GM18861 (cell line): ENCODE measurements around the gene DHH.
"Not testable (repeated sequence)": the region's sequence is repeated elsewhere in the genome, so short reads cannot be mapped to it uniquely, and the experiment has no call there.

Experiments used
- ATAC-seq: cut with Tn5 transposase; IDR thresholded peaks from one replicate; pipeline ENCODE4 v1.9.1; 2021; ENCODE audit not compliant: unreplicated experiment

The DHH gene

DNA sequence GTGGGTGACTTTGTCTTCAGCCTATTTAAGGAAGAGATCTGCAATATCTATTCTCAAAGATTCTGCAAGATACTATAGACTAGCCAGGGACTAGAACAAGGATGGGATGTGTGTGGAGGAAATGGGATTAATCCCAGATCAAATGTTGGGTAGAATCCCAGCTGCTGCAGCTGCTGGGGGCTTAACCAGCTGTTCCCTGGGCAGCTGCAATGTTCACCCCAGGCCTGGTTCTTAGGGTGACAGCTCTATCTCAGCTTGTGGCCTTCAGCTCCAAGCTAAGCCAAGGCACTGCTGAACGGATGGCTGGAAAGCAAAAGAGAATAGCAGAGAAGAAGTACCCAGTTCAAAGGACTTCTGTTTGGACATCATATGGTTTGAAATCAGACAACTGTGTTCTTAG, 14.8 kb downstream of the DHH start:
- no peak for ATAC-seq

DNA sequence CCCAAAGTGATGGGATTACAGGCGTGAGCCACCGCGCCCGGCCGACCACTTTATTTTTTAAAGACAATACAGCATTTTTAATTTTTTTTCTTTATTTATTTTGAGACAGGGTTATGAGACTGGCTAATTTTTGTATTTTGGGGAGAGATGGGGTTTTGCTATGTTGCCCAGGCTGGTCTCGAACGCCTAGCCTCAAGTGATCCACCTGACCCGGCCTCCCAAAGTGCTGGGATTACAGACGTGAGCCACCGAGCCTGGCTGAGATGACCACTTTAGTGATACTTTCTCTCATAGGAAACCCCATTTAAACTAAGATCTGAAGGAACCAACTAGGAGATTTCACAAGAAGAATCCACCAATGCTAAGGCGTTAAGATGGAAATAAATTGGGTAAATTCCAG, 23.6 kb downstream of the DHH start:
- ATAC-seq: no peak

DNA sequence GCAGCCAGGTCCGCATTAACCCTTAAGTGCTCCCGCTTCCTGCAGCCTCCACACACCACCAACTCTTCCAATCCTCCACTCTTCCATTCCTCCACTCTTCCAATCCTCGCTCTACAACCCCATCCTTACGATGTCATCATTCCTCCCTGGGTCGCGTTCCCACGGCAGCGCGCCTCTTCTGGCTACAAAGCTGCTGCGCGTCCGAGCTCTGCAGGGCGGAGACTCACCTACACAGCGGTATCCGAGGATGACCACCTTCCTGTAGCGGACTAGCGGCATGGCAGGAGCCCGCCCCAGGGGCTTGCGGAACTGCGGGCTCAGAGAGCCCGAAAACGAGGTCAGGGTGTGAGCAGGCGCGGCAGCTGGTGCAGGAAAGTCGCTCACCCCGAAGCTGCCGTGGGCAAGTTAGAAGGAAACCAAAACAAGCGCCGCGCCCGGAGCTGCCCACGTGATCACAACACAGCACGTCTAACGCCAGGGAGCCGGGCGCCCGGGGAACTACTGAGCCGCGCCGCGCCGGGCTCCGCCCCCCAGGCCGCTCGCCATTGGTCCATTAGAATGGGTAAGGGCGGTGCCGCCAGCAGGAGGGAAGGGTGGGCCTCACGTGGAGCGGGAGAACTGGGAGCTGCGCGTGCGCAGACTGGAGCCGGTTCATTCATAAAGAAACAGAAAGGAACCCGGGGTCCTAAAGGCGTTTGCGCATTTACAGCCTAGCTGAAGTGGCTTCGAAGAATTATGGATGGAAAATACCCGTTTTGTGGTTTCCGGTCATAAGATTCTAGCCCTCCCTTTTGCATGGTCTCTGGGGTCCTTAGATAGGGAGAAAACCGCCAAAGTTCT, 24.9 kb downstream of the DHH start, which contains the start of gene RHEBL1:
Gene RHEBL1 (minus strand): TSS at position 473 of the 840 bp plus-strand sequence. CDS start 194 bp downstream, at position 279.
- ATAC-seq: peak; percentile 94

DNA sequence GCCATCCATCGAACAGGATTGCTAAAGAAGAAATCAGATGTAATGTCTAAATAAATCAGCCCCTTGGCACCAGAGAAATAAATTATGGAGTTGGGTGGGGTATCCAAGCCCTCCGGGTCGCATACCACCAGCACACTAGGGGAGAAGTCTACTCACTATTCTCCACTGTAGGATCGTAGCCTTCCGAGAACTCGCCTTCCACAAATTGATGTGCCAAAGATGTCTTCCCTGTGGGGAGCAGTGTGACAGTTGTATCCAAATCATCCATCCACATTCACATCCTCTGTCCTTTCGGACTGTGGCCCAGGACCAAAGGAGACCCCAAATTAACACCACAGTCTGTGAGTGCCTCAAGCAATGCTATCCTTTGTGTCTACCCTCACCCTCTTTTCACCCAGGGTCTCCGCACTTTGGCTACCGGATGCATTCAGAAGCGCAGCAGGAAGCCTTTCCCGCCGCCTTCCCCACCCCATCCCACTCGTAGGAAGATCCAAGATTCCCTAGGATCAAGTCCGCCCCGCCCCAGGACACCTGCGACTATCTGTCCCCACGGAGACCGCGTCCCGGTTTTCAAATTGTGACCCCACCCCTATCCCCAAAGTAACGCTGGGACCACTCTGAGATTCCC, 25.6 kb downstream of the DHH start:
- no peak for ATAC-seq

- no peak for ATAC-seq
Measured at GRCh38 chr12:49066120-49066519, 28.5 kb downstream of the DHH start.

DNA sequence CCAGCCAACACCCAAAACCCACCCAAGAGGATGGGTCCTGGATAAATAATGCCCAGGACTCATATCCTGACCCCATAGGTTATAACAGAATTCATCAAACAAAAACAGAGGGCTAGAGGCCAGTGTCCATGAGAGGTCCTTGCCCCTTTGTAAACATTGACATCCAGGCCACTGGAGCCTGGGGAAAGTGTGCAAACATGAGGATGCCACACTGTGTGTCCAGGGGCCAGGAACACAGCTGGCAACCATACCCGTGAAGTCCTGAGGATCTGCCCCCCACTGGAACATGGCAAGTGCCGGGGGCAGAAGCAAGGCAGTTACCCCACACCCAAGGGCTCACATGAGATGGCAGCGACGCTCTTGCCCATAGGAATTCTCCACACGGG, 29.8 kb downstream of the DHH start:
- no peak for ATAC-seq

DNA sequence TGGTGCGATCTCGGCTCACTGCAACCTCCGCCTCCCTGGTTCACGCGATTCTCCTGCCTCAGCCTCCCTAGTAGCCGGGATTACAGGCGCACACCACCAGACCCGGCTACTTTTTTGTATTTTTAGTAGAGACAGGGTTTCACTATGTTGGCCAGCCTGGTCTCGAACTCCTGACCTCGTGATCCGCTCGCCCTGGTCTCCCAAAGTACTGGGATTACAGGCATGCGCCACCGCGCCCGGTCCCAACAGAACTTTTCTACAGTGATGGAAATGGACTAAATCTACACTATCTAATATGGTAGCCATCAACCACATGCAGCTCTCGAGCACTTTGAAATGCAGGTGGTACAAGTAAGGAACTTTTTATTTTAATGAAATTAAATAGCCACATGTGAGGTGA, 32.7 kb downstream of the DHH start:
- not testable (repeated sequence) for ATAC-seq

GRCh38 chr12:49061157-49061650, 33.4 kb downstream of the DHH start:
- ATAC-seq: no peak

DNA sequence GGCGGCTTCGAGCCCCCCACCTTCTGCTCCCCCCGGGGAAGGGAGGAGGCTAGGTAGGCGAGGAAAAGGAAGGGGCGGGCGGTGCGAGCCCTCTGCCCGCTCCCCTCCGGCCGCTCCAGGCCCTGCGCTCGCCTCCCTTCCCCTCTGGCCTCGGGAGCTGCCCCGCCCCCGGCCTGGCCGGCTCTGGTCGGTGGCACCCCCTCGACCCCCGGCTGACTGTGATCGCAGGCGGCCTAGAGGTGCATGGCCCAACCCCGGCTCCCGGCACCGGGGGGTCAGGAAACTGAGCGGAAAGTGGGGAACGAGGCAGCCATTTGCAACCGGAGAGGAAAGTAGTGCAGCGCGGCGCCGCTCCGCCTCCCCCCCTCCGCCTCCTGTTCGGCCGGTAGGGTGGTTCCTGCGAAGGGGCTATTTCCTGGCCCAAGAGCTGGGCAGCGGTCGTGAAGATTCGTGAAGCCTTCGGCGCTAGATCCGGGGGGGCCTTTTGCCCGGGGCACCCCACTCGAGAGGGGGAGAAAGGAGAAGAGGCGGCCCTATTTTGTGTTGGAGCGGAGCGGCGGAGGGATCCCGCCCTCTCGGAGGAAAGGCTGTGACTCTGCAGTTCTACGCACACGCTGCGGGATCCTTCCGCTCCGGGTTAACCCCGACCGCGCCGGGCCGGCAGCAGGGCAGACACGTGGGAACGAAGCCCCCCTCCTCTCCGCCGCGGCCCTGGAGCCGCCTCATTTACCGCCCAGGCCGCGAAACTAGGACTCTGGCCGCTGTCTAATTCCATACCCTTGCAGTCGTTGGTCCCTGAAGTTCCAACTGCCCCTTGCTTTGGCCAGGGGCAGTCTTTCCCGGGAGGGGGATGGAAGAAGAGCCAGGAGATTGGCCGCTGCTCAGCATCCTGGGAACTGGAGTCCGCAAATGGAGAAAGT, 34.1 kb downstream of the DHH start, which contains the start of gene KMT2D:
Gene KMT2D (minus strand): TSS at position 558 of the 920 bp plus-strand sequence. CDS start 5,470 bp downstream, outside the sequence.
- no peak for ATAC-seq

GRCh38 chr12:49059299-49060171, 35.1 kb downstream of the DHH start:
- no peak for ATAC-seq

GRCh38 chr12:49059045-49059298, 35.6 kb downstream of the DHH start:
- no peak for ATAC-seq

DNA sequence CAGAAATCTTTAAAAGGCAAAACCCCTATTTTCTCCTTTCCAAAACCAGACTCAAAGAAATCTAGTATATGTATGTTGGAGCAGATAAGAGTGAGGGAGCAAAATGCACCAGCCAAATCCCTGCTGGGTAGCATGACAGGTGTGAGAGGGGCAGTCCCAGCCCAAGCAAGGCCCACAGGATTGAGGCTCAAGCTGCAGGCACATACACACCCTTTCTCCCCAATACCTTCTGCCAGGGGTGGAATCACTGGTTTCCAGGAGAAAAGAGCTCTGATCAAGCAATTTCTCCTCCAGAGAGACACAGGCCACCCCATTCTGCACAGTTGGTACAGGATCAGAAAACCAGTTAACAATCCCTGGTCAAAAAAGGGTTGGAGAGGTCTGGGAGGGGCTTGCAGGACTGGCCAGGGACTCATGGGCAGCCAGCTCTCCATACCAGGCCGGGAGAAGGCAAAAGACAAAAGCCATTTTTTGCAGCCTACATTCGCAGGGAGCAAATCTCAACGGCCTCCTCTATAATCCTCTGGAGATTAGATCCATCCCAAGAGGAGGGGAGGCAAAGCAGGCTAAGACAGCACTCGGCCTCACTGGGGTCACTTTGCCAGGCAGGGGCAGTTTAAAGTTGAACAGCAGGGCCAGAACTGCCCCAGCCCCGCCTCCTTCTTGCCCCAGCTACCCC, 36.1 kb downstream of the DHH start:
- no peak for ATAC-seq

DNA sequence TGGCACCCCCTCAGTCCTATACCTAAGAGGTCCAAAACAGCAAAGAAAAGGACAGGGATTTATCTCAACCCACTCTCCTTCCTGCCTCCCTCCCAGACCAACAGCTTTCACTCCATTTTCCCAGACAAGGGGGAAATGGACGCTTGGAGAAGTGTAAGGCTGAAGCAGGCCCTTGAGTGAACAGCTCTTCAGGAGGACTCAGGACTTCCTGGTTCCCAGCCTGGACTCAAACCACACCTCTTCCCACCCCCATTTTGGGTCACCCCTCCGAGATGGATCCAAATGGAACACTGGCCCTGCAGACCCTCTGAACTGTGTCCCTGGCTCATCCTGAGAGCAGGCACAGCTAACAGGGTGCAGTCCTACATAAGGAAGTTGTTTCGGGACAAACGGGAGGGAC, 36.7 kb downstream of the DHH start:
- ATAC-seq: no peak

GRCh38 chr12:49055978-49056754, 38.4 kb downstream of the DHH start:
- peak; percentile 78 for ATAC-seq

- ATAC-seq: no peak
Measured at GRCh38 chr12:49055092-49055491, 39.5 kb downstream of the DHH start.

- no peak for ATAC-seq
Measured at GRCh38 chr12:49054524-49054923, 40.1 kb downstream of the DHH start.

- ATAC-seq: no peak
Measured at GRCh38 chr12:49054096-49054495, 40.5 kb downstream of the DHH start.

GRCh38 chr12:49052451-49053208, 42.0 kb downstream of the DHH start:
- no peak for ATAC-seq
